ENCODE results near the gene WDR41.
"Not testable (repeated sequence)": the region's sequence is repeated elsewhere in the genome, so short reads cannot be mapped to it uniquely, and the experiment has no call there.

WDR41 gene

GRCh38 chr5:77400645-77401044 is 91.5 kb downstream of the WDR41 start:
- no peak for DNase-seq

DNA sequence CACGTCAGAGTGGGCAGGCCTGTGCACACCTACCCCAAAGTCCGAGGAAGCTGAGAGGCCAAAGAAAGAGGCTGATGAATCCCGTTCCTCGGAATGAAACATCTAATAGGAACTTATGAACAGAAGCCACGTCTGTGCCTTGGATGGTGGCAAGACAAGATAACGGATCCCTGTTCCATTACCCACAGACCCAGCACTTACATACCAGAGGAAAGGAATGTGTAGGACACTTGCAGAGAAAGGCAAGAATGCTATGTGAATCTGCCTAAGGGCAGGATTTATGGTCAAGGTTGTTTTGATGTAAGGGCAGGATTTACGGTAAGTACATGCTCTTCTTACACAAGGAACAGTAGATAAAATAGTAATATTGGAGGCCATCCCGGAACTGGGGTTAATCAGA is 93.2 kb downstream of the WDR41 start:
- DNase-seq = no peak

DNA sequence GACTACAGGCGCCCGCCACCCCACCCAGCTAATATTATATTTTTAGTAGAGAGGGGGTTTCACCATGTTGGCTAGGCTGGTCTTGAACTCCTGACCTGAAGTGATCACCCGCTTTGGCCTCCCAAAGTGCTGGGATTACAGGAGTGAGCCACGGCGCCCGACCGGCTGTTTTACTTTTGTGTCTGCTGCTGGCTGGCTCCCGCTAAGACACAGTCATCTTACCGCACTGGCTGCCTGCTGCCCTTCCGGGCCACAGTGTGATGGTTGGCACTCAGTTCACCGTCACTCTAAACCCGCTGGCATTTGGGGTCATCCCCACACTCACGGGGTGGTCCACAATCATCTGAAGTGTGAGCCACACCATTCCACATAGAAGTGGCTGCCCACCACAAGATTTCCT is 93.7 kb downstream of the WDR41 start:
- DNase-seq = no peak

- DNase-seq = no peak
Measured at GRCh38 chr5:77397686-77398292, 94.3 kb downstream of the WDR41 start.

GRCh38 chr5:77396017-77396416 is 96.1 kb downstream of the WDR41 start:
- no peak for DNase-seq

DNA sequence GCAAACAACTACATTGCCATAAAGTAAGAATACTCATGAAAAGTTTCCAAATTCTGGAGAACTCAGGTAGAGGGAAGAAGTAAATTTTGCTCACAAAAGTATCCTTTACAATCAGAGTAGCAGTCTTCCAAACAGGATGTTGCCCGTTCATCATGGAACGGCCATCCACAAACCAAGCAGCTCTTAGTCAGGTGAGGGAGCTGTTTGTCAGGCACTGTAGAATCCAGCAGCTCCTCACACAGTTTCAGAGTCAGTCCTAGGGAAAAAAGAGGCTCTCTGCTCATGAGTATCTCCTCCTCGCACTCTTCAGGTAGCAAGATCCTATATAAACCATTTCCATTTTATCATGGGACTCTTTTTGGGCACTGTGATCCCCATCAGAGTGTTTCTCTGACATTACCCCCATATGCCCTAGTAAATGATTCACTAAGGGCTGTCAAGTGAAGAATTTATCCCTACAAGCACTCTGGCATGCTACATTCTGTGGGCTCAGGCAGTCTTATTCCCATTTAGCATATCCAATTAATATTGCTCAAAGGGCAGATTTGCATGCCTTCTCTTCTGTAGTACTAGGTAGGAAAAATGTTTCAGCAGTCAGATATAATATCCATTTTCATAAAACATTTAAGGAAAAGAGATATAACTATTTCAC is 97.9 kb downstream of the WDR41 start:
- DNase-seq = no peak

DNA sequence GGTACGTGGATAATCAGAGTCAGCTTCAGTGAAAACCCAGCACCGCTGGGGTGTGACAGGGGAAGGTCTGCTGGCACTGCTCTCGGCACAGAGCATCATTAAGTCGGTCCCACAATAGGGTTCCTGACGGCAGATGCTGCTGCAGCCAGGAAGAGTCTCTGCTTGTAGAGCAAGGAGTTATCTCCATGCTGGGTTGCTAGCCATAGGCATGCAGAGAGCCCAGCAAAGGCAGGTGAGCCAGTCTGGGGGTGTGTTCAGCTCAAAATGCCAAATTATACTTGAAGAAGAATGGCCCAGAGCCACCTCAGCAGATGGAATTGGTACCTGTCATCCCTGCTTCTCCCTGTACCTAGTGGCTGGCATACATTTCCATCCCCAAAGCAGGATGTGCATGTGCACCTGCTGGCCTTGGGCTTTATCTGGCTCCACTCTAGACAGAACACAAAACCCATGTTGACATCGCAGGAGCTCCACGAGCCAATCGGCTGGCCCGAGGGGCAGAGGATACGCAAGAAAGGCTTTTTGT is 100.8 kb downstream of the WDR41 start:
- DNase-seq = no peak

- DNase-seq = peak; percentile 15
Measured at GRCh38 chr5:77390795-77391194, 101.3 kb downstream of the WDR41 start.

DNA sequence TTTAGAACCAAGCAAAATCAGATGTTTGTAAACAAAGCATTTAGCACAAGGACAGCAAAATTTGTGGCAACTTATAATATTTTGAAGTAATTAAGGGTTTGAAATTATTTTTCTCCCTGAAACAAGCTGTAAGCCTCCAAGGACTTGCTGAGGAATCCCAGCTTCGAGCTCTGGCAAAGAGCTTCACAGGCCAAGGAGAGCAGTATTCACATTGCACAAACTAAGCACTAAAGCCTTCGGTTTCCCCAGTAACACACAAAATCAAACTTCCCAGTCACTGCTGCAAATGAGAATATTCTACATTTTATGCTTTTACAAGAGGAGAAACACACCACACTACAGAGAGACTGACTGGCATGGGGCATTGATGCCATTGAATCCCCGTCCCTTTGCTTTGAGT is 101.9 kb downstream of the WDR41 start:
- no peak for DNase-seq

DNA sequence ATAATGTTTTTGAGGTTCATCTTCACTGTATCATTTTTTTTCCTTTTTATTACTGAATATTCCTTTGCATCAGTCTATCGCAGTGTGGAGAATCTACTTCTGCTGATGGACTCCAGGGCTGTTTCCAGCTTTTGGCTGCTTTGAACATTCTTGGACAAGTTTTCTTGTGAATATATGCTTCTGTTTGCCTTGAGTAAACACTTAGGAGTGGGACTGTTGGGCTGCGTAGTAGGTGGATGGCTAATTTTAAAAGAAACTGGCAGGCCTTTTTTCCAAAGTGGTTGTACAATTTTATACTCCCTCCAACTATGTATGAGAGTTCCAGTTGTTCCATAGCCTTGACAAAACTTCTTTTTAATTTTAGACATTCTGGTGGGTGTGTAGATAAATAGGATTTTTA is 102.4 kb downstream of the WDR41 start:
- DNase-seq = no peak

DNA sequence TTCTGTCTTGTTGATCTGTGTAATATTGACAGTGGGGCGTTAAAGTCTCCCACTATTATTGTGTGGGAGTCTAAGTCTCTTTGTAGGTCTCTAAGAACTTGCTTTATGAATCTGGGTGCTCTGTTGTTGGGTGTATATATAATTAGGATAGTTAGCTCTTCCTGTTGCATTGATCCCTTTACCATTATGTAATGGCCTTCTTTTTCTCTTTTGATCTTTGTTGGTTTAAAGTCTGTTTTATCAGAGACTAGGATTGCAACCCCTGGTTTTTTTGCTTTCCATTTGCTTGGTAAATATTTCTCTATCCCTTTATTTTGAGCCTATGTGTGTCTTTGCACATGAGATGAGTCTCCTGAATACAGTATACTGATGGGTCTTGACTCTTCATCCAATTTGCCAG is 105.8 kb downstream of the WDR41 start:
- DNase-seq = not testable (repeated sequence)

DNA sequence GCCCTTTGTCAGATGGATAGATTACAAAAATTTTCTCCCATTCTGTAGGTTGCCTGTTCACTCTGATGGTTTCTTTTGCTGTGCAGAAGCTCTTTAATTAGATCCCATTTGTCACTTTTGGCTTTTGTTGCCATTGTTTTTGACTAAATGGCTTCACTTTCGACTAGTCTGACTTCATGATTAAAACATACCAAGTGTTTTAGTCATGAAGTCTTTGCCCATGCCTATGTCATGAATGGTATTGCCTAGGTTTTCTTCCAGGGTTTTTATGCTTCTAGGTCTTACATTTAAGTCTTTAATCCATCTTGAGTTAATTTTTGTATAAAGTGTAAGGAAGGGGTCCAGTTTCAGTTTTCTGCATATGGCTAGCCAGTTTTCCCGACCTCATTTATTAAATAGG is 108.8 kb downstream of the WDR41 start:
- DNase-seq = not testable (repeated sequence)

Measured in HCEC 1CT (cell line).